Measurements from ENCODE around the gene MLH3.

Gene MLH3

DNA sequence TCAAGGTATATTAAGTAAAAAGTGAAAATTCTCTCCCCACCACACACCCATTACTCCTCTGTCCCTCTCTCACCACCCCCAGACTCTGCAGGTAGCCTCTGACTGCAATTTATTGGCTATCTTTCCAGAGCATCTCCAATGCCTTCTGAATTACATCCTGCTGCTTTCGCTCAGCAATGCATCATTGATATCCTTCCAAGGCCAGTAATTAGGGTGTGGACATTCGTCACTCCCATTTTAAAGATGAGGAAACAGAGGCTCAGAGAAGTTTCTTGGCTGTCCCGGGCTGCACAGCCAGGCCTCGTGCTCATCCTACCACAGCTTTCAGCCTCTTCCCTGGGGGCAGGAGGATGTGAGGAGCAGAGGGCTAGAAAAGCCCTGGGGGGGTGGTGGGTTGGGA lies 72.2 kb downstream of the MLH3 start:
- ChIA-PET CTCF (interaction anchor here (0.6 to 3.0 kb wide), 3 partner anchors 33 to 1130 kb away, joined by 3 to 16 read pairs (median 4); no protein-coding TSS in a partner anchor), POLR2A (interaction anchor here (0.5 kb wide), 1 partner anchor 252 kb away, joined by 3 read pairs; no protein-coding TSS in a partner anchor)
- no peak for DNase-seq (ENCODE audit: extremely low spot score)
- TF ChIP-seq, protein P1, sequence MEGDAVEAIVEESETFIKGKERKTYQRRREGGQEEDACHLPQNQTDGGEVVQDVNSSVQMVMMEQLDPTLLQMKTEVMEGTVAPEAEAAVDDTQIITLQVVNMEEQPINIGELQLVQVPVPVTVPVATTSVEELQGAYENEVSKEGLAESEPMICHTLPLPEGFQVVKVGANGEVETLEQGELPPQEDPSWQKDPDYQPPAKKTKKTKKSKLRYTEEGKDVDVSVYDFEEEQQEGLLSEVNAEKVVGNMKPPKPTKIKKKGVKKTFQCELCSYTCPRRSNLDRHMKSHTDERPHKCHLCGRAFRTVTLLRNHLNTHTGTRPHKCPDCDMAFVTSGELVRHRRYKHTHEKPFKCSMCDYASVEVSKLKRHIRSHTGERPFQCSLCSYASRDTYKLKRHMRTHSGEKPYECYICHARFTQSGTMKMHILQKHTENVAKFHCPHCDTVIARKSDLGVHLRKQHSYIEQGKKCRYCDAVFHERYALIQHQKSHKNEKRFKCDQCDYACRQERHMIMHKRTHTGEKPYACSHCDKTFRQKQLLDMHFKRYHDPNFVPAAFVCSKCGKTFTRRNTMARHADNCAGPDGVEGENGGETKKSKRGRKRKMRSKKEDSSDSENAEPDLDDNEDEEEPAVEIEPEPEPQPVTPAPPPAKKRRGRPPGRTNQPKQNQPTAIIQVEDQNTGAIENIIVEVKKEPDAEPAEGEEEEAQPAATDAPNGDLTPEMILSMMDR (IDR thresholded peaks at IDR 0.05; ENCODE audit: control extremely low read depth, extremely low read depth, low read depth, missing control alignments): no peak

DNA sequence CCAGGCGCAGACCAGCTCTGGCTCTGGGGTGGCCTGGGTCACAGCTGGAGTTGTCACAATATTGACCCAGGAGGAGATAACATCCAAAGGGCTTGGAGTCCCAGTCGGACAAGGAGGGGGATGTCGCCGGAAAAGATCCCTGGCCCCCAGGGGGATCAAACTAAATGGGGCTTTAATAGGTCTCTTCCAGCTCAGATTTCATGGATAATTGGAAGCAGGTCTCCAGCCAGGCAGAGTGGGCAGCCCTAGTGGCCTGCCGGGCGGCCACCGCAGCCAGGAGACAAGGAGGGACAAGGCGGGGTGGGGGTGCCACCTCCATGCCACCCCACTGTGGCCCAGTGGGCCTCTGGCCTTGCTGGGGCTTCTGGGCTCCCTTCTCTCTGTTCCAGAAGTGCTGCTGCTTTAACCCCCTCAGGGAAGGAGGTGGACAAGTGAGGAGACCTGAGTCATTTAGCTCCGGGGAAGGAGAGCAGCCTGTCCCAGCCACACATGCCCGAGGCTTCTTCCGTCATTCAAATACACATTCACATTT lies 72.8 kb downstream of the MLH3 start:
- TF ChIP-seq, protein P1 (IDR thresholded peaks at IDR 0.05; ENCODE audit: control extremely low read depth, extremely low read depth, low read depth, missing control alignments): no peak
- ChIA-PET CTCF (interaction anchor here (0.8 to 3.0 kb wide), 2 partner anchors 13 to 32 kb away, joined by 3 to 16 read pairs; no protein-coding TSS in a partner anchor), POLR2A (no interaction called here)
- no peak for DNase-seq (ENCODE audit: extremely low spot score)

DNA sequence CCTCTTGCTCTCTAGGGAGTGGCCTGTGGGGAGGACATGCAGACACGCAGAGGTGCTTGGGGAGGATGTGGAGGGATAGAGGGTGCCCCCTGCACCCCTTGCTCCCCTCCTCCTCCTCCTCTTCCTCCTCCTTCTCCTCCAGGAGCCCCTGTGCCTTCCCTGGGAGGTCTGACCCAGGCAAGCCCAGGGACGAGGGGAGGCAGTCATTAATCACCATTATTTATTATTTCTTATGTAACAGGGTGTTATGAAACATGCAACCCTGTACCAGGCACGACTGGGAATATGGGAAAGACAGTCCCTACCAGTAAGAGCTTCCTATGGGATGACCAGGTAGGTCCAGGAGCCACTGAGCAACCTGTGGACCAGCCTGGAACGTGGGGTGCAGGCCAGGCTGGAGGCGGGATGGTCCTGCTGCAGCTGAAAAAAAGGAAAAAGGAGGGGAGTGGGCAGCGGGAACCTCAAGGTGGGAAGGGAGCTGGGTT lies 73.3 kb downstream of the MLH3 start:
- TF ChIP-seq, protein P1 (IDR thresholded peaks at IDR 0.05; ENCODE audit: control extremely low read depth, extremely low read depth, low read depth, missing control alignments): no peak
- CTCF ChIA-PET: interaction anchor here (0.8 kb wide), 1 partner anchor 13 kb away, joined by 3 read pairs; no protein-coding TSS in a partner anchor
- POLR2A ChIA-PET: no interaction called here
- DNase-seq (ENCODE audit: extremely low spot score): no peak

DNA sequence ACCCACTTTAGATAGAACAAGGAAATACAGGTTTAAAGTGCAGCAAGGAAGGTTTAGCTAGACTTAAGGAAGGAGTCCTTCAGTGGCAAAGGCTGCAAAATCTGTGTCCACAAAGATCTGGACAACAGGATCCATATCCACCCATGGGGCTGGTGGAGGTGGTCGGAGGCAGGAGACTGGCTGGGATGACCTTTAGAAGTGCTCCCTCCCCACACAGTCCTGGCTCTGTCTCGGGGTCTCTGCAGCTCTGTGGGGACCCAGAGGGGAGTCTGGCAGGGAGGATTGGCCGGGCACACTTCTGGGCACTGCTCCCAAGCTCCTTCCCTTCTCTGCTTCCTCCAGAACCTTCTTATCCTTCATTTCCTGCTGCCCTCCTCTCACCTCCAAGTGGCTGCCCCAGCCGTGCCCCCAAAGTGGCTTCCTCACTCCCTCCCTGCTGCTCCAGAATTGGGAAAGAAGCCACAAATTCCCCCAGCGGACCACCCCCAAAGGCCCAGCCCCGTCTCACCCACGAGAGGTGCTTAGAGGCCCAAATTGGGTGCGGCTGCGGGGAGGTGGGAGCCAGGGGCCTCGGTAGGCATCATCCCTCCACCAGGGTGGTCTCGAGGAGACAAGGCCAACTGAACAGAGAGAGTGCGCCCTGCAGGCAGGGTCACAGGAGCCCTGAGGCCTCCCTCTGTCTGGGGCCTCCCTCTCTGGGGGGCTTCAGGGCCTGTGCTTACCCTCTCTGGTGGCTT lies 73.9 kb downstream of the MLH3 start:
- TF ChIP-seq, protein P1 (IDR thresholded peaks at IDR 0.05; ENCODE audit: control extremely low read depth, extremely low read depth, low read depth, missing control alignments): no peak
- POLR2A ChIA-PET: no interaction called here
- DNase-seq (ENCODE audit: extremely low spot score): no peak
- CTCF ChIA-PET: interaction anchor here (1.0 kb wide), 1 partner anchor 10 kb away, joined by 3 read pairs; no protein-coding TSS in a partner anchor

DNA sequence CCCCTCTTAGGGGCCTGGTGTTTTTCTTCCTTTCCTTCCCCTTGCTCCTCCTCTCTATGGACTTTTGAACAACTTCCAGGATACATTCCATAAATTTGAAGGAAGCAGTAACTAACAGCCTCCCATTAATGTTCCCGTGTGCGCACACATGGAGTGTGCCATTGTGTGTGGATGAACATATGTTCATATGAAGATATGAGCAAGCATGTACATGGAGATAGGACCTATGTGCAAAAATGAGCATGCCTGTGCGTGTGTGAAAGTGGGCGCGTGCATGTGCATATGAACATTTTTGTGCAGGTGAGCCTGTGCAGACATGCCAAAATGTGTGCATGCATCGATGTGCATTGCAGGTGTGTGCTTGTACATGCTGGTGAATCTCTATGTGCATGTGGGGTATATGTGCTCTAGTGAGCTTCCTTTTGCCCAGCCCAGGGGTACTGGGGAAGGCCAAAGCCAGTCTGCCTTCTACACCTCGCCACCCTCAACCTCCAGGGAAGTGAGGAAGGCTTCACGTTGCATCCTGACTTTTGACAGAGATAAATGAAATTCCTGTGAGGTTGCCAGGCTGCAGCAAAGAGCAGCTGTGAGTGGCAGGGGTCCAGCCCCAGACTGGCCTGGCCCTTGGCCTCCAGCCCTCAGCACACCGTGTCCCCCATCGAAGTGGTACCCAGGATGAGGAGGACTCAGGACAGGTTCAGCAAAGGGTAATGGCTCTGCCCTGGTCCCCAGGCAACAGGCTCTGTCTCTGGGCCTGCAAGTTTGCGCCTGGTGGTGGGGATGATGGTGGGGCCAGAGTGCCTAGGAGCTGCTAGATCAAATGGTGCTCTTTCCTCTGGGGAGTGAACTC lies 74.8 kb downstream of the MLH3 start:
- ChIA-PET CTCF (interaction anchor here (1.0 to 1.8 kb wide), 6 partner anchors 8 to 112 kb away, joined by 3 to 7 read pairs (median 4); no protein-coding TSS in a partner anchor), POLR2A (no interaction called here)
- TF ChIP-seq, protein P1 (IDR thresholded peaks at IDR 0.05; ENCODE audit: control extremely low read depth, extremely low read depth, low read depth, missing control alignments): no peak
- no peak for DNase-seq (ENCODE audit: extremely low spot score)
